ENCODE results near the gene VSIR. TPM values are rescaled to one million over a fixed set of nuclear protein-coding genes. Genes with fewer than 3 reads are reported as not detected.

Gene VSIR
- total and polyA plus RNA-seq, 9 of the 15 experiments (the other 6 are each of a cell fraction or from before 2014, with no cell fraction given), result 0.14 to 20.5 (median 9.3) TPM

DNA sequence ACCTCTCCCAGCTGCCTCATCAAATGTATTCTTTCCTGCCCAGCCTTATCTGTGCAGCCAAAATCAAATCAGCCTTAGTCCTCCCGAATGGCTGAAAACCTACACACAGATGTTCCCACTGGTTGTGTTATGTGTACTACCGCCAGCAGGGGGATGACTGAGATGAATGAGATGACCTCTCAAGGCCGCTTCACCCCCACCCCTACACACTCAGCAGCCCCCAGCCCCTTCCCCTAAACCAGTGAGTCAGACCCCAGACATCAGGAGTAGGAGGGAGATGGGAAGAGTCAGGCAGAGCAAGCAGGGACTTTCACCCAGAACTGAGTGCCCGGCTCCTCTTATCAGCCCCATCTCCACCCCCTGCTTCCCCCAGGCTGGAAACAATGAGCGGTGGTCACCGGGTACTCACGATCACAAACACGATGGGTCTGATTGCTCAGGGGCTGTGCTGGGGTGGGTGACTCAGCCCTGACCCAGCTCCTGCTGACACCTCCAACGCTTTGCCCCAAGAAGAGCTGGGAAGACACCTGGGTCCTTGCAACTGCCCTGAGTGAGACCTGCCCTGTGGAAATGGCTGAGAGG, 47.2 kb downstream of the VSIR start (continued):
- TF ChIP-seq, protein P1, sequence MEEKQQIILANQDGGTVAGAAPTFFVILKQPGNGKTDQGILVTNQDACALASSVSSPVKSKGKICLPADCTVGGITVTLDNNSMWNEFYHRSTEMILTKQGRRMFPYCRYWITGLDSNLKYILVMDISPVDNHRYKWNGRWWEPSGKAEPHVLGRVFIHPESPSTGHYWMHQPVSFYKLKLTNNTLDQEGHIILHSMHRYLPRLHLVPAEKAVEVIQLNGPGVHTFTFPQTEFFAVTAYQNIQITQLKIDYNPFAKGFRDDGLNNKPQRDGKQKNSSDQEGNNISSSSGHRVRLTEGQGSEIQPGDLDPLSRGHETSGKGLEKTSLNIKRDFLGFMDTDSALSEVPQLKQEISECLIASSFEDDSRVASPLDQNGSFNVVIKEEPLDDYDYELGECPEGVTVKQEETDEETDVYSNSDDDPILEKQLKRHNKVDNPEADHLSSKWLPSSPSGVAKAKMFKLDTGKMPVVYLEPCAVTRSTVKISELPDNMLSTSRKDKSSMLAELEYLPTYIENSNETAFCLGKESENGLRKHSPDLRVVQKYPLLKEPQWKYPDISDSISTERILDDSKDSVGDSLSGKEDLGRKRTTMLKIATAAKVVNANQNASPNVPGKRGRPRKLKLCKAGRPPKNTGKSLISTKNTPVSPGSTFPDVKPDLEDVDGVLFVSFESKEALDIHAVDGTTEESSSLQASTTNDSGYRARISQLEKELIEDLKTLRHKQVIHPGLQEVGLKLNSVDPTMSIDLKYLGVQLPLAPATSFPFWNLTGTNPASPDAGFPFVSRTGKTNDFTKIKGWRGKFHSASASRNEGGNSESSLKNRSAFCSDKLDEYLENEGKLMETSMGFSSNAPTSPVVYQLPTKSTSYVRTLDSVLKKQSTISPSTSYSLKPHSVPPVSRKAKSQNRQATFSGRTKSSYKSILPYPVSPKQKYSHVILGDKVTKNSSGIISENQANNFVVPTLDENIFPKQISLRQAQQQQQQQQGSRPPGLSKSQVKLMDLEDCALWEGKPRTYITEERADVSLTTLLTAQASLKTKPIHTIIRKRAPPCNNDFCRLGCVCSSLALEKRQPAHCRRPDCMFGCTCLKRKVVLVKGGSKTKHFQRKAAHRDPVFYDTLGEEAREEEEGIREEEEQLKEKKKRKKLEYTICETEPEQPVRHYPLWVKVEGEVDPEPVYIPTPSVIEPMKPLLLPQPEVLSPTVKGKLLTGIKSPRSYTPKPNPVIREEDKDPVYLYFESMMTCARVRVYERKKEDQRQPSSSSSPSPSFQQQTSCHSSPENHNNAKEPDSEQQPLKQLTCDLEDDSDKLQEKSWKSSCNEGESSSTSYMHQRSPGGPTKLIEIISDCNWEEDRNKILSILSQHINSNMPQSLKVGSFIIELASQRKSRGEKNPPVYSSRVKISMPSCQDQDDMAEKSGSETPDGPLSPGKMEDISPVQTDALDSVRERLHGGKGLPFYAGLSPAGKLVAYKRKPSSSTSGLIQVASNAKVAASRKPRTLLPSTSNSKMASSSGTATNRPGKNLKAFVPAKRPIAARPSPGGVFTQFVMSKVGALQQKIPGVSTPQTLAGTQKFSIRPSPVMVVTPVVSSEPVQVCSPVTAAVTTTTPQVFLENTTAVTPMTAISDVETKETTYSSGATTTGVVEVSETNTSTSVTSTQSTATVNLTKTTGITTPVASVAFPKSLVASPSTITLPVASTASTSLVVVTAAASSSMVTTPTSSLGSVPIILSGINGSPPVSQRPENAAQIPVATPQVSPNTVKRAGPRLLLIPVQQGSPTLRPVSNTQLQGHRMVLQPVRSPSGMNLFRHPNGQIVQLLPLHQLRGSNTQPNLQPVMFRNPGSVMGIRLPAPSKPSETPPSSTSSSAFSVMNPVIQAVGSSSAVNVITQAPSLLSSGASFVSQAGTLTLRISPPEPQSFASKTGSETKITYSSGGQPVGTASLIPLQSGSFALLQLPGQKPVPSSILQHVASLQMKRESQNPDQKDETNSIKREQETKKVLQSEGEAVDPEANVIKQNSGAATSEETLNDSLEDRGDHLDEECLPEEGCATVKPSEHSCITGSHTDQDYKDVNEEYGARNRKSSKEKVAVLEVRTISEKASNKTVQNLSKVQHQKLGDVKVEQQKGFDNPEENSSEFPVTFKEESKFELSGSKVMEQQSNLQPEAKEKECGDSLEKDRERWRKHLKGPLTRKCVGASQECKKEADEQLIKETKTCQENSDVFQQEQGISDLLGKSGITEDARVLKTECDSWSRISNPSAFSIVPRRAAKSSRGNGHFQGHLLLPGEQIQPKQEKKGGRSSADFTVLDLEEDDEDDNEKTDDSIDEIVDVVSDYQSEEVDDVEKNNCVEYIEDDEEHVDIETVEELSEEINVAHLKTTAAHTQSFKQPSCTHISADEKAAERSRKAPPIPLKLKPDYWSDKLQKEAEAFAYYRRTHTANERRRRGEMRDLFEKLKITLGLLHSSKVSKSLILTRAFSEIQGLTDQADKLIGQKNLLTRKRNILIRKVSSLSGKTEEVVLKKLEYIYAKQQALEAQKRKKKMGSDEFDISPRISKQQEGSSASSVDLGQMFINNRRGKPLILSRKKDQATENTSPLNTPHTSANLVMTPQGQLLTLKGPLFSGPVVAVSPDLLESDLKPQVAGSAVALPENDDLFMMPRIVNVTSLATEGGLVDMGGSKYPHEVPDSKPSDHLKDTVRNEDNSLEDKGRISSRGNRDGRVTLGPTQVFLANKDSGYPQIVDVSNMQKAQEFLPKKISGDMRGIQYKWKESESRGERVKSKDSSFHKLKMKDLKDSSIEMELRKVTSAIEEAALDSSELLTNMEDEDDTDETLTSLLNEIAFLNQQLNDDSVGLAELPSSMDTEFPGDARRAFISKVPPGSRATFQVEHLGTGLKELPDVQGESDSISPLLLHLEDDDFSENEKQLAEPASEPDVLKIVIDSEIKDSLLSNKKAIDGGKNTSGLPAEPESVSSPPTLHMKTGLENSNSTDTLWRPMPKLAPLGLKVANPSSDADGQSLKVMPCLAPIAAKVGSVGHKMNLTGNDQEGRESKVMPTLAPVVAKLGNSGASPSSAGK (IDR thresholded peaks at IDR 0.05), result no peak
- TF ChIP-seq ARID1B (IDR thresholded peaks at IDR 0.05) (0 out of 2 replicates have a peak, but pooled peaks have one; percentile 9), MYNN (IDR thresholded peaks at IDR 0.05) (no peak), MYNN (CRISPR knock-in tag; IDR thresholded peaks at IDR 0.05) (no peak), TCF7 (IDR thresholded peaks at IDR 0.05; ENCODE audit: borderline replicate concordance) (no peak), POLR2H (tag; IDR thresholded peaks at IDR 0.05; ENCODE audit: low read depth) (no peak), ZKSCAN3 (CRISPR knock-in tag; IDR thresholded peaks at IDR 0.05) (no peak), ZNF830 (CRISPR knock-in tag; IDR thresholded peaks at IDR 0.05) (no peak), CBX2 (IDR thresholded peaks at IDR 0.05; ENCODE audit: insufficient read depth, low read length, poor library complexity, severe bottlenecking) (no peak), ZNF445 (CRISPR knock-in tag; IDR thresholded peaks at IDR 0.05; ENCODE audit: low read depth) (no peak), U2AF2 (optimal IDR thresholded peaks at IDR 0.05; ENCODE audit: low read depth, low read length) (no peak)
- TF ChIP-seq, protein P2, sequence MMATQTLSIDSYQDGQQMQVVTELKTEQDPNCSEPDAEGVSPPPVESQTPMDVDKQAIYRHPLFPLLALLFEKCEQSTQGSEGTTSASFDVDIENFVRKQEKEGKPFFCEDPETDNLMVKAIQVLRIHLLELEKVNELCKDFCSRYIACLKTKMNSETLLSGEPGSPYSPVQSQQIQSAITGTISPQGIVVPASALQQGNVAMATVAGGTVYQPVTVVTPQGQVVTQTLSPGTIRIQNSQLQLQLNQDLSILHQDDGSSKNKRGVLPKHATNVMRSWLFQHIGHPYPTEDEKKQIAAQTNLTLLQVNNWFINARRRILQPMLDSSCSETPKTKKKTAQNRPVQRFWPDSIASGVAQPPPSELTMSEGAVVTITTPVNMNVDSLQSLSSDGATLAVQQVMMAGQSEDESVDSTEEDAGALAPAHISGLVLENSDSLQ (IDR thresholded peaks at IDR 0.05), result no peak
- TF ChIP-seq, protein P3, sequence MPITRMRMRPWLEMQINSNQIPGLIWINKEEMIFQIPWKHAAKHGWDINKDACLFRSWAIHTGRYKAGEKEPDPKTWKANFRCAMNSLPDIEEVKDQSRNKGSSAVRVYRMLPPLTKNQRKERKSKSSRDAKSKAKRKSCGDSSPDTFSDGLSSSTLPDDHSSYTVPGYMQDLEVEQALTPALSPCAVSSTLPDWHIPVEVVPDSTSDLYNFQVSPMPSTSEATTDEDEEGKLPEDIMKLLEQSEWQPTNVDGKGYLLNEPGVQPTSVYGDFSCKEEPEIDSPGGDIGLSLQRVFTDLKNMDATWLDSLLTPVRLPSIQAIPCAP (CRISPR knock-in tag; IDR thresholded peaks at IDR 0.05; ENCODE audit: borderline replicate concordance), result no peak
- TF ChIP-seq, protein P4, sequence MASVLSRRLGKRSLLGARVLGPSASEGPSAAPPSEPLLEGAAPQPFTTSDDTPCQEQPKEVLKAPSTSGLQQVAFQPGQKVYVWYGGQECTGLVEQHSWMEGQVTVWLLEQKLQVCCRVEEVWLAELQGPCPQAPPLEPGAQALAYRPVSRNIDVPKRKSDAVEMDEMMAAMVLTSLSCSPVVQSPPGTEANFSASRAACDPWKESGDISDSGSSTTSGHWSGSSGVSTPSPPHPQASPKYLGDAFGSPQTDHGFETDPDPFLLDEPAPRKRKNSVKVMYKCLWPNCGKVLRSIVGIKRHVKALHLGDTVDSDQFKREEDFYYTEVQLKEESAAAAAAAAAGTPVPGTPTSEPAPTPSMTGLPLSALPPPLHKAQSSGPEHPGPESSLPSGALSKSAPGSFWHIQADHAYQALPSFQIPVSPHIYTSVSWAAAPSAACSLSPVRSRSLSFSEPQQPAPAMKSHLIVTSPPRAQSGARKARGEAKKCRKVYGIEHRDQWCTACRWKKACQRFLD (CRISPR knock-in tag; IDR thresholded peaks at IDR 0.05), result no peak
